Colon (tissue), 2 donors: Measurements from ENCODE around the gene CADM2.

Experiments
- FAIRE-seq: peaks from 2 replicates; lab custom pipeline; 2012; peaks lifted over from hg19 to GRCh38; lab: Jason Lieb, UNC
- donor health status: control.
- donor health status: control.

Gene CADM2

DNA sequence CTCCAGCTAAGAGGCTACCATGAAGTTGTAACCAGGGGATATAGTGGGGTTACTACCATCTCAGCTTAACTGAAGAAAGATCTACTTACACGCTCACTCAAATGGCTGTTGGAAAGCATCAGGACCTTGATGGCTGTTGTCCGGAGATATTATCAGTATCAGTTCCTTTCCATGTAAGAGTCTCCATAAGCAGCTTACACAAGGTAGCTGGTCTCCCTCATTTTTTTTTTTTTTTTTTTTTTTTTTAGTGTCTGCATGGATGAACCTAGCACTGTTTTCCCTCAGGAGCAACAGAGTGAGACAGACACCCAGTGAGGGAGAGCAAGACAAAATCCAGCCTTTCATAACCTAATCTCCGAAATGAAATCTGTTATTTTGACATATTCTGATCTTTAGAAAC lies 230.9 kb downstream of the CADM2 start:
- FAIRE-seq = no peak

DNA sequence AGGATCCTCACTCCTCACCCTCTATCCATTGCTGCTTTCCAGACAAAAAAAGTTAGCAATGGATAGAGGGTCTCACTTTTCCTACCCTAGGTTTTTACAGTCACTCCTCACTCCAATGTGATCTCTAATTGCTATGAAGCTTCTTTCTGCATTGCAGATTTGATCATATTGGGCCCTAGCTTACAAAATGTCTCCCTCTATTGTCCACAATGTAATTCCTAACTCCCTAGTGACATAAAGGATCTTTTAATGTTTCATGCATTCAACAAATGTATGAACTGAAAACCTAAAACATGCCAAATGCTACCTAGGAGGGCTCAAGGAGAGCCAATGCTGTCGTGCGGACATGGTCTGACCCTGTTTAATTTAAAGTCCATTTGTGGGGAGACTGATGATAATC lies 234.8 kb downstream of the CADM2 start:
- FAIRE-seq = no peak

DNA sequence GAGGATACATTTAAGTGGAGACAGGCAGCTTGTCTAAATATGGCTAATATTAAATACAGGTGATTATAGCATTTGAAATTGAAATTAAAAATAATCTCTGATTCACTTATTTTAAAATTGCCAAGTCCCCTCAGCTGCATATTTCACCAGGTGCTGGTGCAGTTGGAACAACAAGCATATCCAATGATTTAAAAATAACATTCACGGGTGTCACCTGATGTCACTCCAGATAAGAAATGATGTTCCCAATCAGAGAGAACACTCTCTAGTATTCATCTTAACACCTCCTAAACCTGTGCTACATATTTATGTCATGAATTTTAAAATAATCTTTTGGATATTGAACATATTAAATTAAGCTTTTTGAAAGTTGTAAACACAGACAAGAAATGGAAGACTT lies 249.9 kb downstream of the CADM2 start:
- no peak for FAIRE-seq

DNA sequence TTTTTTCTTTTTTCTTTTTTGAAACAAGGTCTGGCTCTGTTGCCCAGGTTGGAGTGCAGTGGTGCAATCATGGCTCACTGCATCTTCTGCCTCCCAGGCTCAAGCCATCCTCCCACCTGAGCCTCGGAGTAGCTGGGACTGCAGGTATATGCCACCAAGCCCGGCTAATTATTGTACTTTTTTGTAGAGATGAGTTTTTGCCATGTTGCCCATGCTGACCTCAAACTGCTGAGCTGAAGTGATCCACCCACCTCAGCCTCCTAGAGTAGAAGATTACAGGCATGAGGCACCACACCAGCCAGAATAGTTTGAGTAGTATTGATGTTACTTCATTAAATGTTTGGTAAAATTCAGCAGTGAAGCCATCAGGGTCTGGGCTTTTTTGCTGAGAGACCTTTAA lies 251.8 kb downstream of the CADM2 start:
- no peak for FAIRE-seq

DNA sequence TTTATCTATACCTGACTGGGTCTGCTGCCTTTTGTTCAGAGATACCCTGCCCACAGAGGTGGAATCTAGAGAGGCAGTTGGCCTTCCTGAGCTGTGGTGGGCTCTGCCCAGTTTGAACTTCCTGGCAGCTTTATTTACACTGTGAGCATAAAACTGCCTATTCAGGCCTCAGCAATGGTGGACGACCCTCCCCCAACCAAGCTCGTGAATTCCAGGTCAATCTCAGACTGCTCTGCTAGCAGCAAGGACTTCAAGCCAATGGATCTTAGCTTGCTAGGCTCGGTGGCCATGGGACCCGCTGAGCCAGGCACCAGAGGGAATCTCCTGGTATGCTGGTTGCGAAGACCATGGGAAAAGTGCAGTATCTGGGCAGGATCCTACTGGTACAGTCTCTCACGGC lies 270.2 kb downstream of the CADM2 start:
- FAIRE-seq = no peak

DNA sequence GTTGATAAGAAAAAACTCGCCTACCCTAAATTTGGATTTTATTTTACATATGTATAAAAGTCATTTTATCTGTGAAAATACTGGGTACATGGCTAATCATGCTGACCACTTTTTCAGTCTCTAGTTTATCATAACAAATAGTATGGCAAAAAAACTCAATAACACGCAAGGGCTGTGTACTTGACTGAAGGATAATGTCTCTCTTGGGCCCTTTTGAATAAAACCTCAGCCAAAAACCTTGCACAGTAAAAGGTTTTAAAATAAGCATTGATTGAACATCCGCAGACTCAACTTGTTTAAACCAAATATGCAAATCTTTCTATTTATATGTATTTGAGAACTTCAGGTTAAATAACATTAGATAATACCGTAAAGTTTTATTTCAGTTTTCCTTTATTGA lies 285.3 kb downstream of the CADM2 start:
- FAIRE-seq = no peak

DNA sequence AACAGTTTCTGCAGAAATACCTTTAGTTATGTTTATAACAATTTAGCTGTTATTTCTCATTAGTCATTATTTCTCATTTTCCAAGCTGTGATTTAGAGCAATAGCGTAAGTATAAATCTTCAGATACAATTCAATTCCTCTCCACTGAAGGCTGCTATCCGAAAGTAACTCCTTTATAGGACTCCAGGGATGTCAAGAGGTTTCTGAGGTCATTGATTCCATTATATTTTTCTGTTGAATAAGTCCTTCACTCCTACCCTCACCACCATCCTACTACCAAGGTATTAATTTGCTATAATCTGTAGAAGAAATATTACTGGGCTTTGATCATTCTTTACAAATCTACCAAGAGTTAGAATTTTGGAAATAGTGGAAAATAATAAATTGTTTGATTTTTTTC lies 285.7 kb downstream of the CADM2 start:
- FAIRE-seq = no peak

DNA sequence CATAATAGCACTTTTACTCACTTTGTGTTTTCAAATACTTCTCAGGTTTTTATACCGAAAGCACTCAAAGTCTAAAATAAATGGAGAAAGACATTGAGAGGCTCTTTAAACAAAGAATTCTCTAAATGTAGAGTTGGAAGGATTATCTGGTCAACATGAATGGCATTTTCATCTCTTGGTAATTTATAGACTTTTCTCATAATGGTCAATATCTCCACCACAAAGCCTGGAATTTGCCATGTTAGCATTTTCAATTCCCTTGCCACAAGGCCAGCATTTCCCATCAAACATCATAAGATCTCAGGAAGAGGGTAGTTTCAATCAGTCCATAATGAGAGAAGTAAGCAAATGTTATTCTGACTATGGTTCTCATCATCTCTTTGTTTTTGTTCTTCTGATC lies 293.0 kb downstream of the CADM2 start:
- FAIRE-seq = no peak

DNA sequence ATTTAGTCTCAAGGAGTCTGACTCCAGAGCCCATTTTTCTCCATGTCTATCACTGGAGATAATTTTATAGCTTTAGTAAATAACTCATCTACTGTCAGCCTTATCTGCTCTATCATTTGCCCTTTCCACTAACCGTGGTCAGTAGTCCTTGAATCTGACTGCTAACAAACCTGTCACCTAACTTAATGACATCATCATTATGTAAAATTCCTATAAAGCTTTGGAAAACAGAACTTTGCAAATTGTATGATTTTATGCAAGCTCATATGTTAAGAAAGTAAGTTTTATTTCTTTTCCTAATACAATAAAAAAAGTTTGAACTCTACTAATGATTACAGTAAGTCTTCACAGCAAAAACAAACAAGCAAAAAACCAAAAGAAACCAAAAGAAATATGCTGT lies 293.9 kb downstream of the CADM2 start:
- FAIRE-seq = no peak

DNA sequence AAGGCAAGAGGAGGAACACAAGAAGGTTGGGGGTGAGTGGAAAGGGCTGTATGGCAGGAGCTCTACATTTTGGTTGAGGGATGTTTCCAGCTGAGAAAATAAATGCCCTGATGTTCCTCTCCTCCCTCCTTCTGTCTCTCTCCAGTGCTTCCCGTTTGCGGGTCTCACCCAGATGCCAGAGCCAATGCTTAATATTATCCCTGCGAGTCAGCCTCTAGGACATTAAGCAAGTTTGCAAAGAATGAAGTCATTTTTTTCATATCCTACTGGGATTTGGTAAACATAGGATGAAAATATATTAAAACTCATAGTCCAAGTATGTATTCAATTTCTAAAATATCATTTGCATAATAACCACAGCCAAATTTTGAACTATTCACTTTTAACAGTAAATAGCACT lies 295.9 kb downstream of the CADM2 start:
- no peak for FAIRE-seq

DNA sequence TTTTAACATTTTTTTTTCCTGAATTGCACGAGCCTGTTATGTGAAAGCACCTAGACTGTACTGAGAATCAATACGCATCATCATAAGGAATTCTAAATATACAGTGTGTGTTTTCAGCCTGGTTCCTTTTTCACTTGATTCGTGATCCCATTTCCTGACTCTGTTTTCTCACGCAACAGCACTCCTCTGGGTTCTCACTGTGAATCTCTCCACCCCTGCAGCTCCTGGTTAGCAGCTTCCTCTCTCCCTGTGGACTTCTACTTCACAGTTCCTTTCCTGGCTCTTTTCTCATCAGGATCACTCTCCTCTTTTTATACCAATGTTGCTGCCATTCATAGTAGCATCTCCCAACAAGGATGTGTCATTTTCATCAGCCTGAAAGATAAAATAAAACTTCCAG lies 297.2 kb downstream of the CADM2 start:
- FAIRE-seq = no peak

DNA sequence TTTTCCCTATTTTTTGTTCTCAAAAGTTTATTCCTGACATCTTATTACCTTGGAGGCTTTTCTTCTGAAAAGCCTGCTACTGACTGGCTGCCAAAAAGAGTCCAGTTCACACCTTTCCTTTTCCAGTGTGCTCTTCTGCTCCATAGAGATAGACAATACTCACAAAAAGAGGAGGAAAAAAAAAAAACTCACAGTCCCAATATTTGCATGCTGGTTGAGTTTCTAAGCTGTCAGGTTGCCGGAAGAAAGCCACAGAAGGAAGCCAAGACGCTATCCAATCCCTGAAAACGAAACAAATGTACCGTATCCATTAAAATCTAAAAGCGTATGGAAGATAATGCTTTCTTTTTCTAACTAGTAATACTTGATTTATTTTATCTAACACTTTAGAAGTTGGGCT lies 299.5 kb downstream of the CADM2 start:
- FAIRE-seq = no peak

DNA sequence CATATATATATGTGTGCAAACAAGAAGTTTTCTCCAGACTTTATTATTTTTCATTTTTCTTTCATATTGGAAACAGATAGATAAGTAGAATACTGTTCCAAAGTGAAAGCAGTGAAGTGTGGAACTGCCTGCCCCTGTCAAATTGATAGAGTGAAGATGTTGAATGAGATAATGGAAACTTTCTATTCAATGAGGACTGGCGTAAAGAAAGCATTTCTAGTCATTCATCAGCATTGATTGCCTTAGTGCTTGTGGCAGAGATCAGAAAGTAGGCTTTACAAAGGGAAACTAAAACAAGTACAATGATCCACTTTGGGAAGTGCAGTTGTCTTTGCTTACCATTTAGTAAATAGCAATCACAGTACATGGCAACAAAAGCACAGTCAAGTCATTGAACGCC lies 300.0 kb downstream of the CADM2 start:
- no peak for FAIRE-seq

DNA sequence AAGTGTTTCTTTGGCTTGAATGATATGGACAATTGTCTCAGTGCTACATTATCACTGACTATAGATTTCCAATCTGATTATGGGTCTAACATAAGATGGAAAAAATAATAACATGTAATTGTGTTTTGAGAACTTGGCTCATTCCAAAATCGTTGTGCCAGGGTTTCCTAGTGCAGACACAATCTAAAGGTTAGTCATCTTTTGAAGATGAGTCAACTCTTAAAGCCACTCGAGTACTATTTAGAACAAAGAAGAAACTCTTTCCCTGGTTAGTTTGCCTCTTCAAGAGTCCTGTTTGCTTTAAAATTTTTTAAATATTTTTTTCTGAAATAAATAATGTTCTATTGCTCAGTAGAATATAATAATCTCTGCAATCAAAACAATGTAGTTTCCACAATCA lies 301.0 kb downstream of the CADM2 start:
- FAIRE-seq = no peak

DNA sequence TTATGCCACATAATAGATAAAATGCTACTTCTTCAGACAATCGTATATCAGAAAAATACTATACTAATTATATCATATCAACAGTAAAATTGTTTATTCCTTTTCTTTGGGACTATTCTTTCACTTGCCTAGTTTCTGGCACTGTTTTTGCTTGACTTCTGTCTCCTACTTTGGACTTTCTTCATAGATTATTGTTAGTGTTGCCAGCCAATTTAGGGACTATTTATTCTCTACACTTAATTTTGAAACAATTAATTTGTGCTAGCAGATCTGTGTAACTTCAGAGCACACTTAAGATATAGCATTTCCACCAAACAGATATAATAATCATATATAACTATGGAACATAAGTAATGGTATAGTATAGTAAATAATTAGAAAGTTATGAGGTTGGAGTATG lies 305.6 kb downstream of the CADM2 start:
- FAIRE-seq = no peak

DNA sequence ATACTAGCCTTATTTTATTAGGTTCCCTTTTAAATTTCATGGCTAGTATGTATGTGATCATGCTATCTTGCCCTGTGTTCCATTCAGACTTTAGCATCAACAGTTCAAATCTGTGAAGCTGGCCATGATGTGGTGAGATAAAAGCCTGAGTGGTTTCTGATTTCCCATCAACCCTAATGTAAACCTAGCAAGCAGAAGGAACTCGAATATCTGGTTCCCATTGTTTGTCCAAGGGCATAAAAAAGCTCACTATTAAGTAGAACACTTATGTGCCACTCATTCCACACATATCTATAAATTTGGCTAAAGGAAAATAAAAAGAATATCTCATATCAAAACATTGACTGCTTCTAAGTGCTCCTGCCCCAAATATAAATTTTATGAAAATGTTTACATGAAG lies 311.7 kb downstream of the CADM2 start:
- FAIRE-seq = no peak

DNA sequence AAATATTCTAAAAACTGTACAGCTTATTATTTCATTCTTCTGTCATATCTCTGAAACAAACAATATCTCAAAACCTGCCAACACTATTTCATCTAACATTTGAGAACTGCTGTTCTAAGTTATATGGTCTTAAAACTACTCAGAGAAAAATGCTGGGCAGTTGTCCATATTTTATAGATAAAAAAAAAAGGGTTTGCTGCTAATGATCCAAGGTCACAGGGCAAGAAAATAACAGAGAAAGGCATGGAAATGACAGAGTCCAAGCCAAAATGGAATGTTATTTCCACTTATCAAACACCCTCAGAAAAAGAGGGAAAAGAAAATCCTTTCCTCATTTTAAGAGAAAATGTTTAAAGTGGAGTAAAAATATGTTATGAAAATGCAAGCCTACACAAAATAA lies 313.1 kb downstream of the CADM2 start:
- no peak for FAIRE-seq

DNA sequence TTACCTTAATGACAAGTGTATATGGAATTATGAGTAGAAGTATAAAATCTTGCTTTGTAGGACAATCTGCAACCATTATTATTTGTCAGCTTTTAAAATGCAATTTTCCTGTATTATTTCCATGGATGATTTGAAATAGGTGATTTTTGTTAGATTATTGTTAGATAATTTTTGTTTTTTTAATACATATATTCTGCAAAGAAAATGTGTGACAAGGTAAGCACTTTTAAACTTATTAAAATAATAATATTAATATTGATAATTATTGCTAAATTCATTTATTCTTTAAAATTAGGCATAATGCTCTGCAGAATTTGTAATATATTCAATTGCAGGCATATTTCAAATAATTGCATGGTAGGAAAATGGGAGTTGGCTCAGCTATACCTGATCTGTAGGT lies 329.5 kb downstream of the CADM2 start:
- no peak for FAIRE-seq

DNA sequence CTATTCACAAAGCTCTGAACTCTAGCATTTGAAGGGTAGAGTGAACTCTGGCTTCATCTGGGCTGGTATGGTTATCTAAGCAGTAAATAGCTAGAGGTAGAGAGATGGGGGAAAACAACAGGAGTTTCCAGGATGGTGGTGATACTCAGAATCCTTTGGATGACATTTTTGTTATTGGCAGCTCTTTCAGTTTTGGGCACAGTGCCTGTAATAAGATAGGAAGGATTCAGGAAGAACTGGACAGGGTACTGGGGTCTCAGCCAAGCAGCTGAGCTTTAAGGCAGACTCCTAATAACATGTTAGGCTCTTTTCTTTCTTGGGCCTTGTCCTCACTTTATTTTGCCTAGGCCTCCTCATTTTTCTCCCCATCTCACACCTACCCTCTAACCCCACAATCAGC lies 338.5 kb downstream of the CADM2 start:
- no peak for FAIRE-seq

DNA sequence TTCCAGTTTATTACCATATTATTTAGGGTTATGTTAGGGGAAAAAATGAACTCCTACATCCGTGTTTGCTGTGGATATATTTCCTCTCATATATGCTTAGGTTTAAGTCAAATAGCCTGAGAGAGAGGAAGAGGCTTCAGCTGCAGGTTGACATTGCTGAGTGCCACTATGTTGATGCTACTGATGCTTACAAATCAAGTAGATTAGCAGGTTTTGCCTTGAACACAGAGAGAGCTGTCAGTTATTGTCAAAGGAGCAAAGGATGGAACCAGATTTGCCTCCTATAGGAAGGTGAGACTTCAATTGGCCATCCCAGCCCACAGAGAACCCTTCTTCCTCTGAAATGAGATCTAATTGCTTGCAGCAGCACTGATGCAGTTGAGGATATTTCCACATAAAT lies 339.2 kb downstream of the CADM2 start:
- no peak for FAIRE-seq

DNA sequence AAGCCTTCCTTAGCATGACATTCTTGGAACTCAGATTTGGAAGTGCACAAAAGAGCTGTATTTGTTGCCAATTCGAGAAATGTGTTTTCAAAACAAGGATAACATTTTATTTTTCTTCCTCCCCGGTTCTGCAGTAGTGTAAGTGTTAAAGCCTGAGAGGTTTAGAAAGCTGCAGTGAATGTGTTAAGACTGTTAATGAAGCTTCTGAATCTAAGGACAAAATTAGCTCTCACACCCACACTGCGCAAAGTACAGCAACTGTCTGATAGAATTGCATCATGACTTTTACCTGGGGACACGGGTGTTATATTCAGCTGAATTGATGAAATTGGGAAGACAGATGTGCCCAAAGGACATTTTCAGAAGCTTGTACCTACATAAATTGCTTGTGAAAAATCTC lies 344.4 kb downstream of the CADM2 start:
- FAIRE-seq = no peak

DNA sequence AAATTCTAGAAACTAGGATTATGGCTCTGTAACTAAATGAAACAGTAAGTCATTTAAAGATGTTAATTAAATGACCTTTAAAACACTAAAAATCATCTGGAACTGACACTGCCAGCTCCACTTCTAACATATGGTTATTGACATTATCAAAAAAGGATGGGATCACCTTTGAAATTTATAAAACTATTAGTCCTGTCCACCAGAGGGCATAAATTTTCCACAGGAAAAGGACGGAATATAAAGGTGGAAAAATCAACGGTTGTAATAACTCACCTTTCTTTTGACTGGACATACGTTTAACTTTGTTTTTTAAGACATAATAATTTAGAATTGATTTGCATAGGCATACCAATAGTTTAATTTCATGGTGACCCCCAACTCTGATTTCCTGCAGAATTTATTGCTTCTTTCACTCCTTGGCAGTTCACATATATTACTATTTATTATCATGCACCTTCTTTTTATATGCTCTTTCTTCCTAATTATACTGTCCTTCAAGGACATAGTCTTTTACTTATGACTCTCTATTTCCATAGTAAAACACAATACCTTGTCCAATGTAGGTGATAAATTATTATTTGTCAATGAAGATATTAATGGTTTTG lies 345.7 kb downstream of the CADM2 start:
- no peak for FAIRE-seq

DNA sequence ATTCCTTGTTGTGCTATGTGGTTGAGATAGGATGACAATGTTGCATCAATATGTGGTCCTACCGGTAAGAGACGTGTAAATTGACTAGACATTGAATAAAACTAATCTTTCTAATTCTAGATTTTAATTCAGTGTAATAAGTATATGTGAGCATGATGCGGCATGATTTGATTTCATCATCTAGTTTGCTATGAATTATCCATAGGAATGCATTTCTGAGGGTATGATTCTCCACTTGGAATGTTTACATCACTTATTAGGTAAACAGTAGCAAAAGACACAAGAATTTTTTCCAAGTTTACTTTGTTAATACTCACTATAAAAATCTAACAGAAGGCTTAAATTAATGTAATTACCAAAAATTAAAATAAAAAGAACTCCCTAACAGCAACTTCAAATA lies 353.5 kb downstream of the CADM2 start:
- FAIRE-seq = no peak

DNA sequence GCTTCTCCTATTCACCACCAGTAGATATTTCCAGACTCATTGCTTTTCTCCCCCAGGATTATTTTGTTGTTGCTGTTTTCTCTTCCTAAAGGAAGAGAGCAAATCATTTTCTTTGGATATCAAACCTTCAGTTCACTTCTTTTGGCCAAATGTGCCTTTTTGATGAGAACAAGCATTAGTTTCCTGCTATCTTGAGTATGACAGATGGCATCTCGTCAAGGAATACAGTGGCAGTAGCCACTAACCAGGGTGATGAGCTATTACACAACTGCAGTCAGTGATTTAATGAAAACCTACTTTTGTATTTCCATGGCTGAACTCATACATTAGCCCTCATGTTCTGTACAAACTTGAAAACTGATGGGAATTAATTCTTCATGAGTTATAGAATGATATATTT lies 354.6 kb downstream of the CADM2 start:
- no peak for FAIRE-seq

DNA sequence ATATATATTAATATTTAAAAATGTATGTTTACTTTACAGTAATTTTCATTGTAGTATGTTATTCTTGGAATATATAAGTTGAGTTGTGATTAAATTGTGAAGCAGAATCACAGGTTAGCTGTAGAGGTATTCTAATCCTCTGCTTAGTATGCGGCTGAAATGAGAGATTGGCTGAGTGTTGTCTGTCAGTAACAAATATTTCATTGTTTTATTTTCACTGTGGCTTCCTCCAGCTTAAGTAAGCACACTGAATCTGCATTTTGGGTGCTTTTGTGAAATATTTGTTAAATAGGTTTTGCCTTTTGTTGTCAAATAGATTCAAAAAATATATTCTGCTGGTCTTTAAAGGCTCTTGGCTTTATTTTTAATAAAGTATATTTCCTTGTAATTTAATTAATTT lies 357.5 kb downstream of the CADM2 start:
- no peak for FAIRE-seq
